GM19455 (cell line): ENCODE data around the gene LUC7L3.
"Not testable (repeated sequence)": the region's sequence is repeated elsewhere in the genome, so short reads cannot be mapped to it uniquely, and the experiment has no call there.

ENCODE experiments used
- ATAC-seq: cut with Tn5 transposase; IDR thresholded peaks from one replicate; pipeline ENCODE4 v1.9.1; 2021; ENCODE audit not compliant: unreplicated experiment

Gene LUC7L3

DNA sequence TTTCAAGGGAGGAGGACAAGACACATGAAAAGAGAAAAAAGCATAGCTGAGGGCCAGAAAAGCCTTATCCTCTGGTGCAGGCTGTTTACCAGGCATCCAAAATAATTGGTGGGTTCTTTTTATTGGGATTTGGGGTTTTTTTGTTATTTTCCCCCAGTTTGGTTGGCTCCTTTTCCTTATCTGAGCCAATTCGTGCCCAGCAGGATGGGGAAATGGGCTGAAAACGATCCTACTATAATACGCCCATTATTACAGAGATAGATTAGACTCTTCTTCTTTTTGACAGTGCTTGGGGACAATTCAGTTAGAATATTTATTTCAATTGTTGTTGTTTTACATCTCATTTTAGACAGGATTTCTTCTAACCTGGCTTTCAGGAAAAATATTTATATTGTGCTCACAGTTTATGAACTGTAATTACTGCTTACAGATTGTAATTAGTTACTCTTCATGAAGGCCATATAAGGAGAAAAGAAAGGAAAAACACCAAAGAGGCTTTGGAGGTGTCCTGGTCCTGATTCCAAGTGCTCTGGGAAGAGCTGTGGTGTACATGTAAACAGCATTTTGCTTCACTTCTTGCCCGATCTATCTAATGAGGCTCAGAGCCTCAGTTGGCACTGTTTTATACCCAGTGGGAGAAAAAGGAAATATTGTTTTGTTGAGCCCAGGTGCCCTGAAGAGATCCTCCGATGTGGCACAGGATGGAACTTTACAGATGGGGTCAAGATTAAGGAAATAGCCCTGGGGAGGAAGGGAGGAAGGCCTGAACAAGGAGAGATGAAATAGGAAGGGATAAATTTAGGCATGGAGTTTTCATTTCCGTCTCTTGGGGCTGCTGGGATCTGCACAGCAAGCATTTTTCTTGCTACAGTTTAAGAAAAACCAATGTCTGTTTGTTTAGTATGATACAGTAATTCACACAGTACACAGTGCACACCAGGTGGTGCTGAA is 11.1 kb upstream of the LUC7L3 start:
- ATAC-seq: no peak

- not testable (repeated sequence) for ATAC-seq
Measured at GRCh38 chr17:50709053-50709452, 10.3 kb upstream of the LUC7L3 start.

DNA sequence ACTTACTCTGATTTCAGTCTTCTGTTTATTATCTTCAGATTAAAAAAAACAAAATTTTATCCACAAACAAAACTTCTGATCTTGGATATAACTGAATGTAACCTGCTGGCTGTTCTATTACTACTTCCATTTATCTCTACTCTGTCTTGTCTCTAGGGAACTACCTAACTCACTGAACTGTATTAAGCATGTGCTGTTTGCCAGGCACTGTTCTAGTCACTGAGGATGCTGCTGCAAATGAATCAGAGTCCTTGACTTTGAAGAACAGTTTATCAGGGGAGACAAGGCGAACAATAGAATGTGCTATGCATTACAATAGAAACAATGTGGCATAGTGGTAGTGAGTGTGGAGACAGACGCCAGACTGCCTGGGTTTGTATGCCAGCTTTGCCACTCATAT is 9.4 kb upstream of the LUC7L3 start:
- ATAC-seq: no peak

- no peak for ATAC-seq
Measured at GRCh38 chr17:50710650-50711049, 8.8 kb upstream of the LUC7L3 start.

DNA sequence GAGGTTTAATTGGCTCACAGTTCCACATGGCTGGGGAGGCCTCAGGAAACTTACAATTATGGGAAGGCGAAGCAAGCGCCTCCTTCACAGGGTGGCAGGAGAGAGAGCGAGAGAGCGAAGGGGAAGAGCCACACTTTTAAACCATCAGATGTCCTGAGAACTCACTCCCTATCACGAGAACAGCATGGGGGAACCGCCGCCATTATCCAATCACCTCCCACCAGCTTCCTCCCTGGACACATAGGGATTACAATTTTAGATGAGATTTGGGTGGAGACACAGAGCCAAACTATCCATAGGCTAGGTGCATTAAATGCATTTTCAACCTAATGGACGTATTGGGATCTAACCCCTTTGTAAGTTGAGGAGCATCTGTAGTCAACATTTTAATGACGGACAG is 6.8 kb upstream of the LUC7L3 start:
- ATAC-seq: no peak

- no peak for ATAC-seq
Measured at GRCh38 chr17:50715471-50715870, 3.9 kb upstream of the LUC7L3 start.

- ATAC-seq: no peak
Measured at GRCh38 chr17:50719924-50720794, 756 bp downstream of the LUC7L3 start.

DNA sequence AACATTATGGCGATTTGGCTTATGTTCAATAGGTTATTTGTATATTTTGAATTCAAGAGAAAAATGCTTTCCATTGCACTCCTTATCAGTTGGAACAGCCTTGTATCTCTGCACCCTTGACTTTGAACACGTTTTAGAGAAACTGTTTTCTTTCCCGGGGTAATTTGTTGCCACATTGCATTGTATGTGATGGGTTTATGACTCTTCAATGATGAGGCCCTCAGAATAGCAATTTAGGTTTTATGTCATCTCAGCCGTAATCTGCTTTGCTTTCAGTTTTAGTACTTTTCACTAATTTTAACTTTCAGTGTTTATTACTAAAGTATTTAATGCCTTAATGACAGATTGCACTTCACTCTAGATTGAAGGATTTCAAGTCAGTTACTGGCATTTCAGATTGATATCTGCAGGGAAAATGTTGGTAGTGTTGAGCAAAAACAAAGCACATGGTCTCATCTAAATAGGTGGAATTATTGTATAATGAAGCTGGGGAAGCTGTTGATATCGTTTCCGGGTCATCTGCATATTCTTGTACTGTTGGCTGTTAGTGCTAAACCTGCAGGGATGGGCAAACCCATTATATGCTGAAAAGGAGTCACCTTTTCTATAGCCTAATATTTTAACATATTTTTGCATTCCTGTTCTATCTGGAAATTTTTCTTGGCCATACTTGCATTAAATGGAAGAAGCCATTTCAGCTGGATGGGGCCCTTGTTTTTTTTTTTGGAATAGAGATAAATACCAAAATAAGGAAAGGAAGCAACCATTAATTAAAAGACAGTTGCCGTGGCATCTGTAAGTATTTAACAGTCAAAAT is 2.0 kb downstream of the LUC7L3 start:
- ATAC-seq: no peak

DNA sequence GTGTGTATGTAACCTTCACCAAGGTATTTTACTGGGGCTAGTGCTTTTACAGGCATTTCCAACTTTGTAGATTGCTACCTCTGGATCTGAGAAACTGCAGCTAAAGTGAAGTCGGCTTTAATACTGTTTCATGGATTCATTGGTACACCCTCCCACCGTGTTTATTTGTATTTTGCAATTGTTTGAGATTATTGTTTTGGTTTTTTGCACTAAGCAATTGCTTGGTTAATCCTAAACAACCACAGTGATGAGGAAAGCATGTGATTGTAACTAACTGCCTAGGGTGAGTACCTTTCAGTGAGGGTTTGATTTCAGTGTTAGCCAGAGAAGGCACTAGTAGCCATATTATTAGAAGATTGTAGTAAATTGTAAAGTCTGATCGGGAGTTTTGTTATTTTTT is 3.3 kb downstream of the LUC7L3 start:
- no peak for ATAC-seq

GRCh38 chr17:50724622-50725021 is 5.2 kb downstream of the LUC7L3 start:
- ATAC-seq: not testable (repeated sequence)

DNA sequence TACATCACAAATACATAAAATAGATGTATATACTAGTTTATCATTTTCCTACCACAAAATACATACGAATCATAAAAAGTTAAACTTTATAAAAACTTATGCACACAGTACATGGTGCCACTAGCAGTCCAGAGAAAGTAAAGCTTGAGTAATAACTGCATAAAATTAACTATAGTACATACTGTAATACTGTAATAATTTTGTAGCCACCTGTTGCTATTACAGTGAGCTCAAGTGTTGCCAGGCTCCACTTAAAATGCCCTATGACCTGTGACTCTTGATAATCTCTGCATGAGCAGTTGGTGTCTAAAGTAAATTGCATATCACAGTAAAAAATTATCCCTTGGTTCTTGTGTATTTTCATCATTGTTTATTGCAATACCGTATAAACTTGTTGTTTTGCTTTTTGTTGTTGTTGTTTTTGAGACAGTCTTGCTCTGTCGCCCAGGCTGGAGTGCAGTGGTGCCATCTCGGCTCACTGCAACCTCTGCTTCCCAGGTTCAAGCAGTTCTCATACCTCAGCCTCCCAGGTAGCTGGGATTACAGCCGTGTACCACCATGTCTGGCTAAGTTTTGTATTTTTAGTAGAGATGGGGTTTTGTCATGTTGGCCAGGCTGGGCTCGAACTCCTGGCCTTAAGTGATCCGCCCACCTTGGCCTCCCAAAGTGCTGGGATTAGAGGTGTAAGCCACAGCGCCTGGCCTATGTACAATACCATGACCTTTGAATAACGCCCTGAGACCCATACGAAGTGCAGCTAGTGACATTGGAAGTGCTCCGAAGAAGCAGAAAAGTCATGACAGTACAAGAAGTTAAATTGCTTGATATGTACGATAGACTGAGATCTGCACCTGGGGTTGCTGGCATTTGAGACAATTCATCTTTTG is 6.6 kb downstream of the LUC7L3 start:
- ATAC-seq: no peak

DNA sequence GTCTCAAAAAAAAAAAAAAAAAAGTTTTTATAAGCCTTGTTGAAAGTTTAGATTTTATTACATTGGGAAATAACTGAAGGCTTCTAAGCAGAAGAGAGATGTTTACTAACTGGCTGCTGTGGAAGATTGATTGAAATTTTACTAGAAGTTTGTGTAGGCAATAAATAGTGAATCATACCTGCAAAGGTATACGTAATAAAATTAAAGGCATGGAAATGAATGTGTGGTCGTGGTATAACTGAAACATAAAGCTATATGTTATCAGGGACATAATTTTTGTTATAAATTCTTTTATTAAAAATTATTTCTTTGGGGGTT is 8.7 kb downstream of the LUC7L3 start:
- no peak for ATAC-seq

DNA sequence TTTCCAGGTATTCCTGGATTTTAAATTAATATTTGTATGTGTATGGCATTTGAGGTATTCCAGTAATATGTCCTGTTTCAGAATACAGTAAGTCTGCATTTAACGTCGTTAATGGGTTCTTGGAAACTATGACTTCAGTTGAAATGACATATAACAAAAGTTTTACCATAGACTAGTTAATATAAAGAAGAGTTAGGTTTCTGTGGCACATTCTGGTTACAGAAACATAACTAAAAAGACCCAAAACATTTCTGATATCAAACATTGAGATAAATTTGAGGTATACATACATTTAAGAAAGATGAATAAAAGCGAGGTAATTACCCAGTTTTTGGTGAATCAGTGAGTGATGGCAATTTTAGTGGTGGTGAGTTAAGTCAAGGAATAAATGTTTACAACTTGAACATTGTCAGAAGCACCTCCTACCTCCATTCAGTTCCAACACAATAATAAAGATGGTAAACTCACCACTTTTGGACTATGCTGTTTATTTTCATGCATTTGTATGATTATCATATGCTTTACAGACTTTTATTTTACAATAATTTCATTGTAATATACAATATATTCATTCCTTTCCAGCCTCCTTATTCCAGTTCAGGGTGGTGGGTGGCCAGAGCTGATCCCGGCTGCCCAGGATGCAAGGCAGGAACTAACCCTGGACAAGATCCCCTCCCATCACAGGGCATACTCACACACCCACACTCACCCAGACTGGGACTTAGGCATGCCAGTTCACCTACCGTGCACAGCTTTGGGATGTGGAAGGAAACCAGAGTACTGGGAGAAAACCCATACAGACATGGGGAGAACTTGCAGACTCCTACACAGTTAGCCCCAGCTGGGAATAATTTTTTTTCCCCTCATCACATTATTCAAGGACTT is 9.7 kb downstream of the LUC7L3 start:
- ATAC-seq: no peak

- ATAC-seq: no peak
Measured at GRCh38 chr17:50731575-50732460, 12.4 kb downstream of the LUC7L3 start.

GRCh38 chr17:50735287-50735686 is 15.9 kb downstream of the LUC7L3 start:
- ATAC-seq: no peak

- no peak for ATAC-seq
Measured at GRCh38 chr17:50737118-50737698, 17.8 kb downstream of the LUC7L3 start.

DNA sequence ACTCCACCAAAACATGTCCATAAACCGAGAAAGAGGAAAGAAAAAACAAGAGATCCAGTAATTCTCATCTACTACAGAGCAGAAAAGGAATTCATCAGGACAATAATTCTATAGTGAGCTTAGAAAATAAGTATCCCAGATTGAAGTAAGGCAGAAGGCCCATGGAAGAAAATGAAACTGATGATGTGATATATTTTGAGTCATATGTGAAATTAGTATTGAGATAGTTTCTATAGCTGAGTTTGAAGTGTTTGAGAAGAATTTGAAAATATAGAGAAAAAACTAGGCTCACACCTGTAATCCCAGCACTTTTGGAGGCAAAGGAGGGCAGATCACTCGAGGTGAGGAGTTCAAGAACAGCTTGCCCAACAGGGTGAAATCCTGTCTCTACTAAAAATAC is 19.7 kb downstream of the LUC7L3 start:
- ATAC-seq: no peak

GRCh38 chr17:50745631-50746030 is 26.2 kb downstream of the LUC7L3 start:
- ATAC-seq: no peak
